OCI-LY3 (cell line): ENCODE measurements around the gene SLC49A4.

Experiments
- EZH2phosphoT487 ChIP-seq: fragments of 200-600 bp; shearing (Covaris generic); IDR thresholded peaks from 2 replicates; pipeline ENCODE4 v1.6.1; 2018; ENCODE audit warnings: antibody characterized with exemption, mixed run types, low read depth
- TF ChIP-seq, protein P1 (sequence below): fragments of 200-600, 300-600 bp; sonication (generic); IDR thresholded peaks from 2 replicates; pipeline ENCODE4 v1.5.1; 2014; ENCODE audit warnings: antibody characterized with exemption, low read length, low read depth

DNA sequence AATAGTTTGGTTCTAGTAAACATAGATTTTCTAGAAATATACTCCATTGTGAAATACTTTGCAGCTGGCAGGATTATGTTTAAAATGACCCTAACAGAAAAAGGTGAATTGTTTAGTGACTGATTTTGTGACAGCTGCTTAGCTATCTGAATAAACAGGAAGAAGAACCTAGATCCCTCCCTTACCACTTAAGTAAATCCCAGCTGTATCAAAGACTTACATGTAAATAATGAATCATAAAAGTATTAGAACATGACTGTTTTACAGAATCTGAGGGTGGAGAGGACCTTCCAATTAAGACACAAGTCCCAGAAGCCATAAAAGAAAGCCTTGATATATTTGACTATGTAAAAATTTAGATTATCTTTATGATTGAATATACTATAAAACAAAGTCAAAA lies 15.9 kb downstream of the SLC49A4 start:
- TF ChIP-seq, protein P1, sequence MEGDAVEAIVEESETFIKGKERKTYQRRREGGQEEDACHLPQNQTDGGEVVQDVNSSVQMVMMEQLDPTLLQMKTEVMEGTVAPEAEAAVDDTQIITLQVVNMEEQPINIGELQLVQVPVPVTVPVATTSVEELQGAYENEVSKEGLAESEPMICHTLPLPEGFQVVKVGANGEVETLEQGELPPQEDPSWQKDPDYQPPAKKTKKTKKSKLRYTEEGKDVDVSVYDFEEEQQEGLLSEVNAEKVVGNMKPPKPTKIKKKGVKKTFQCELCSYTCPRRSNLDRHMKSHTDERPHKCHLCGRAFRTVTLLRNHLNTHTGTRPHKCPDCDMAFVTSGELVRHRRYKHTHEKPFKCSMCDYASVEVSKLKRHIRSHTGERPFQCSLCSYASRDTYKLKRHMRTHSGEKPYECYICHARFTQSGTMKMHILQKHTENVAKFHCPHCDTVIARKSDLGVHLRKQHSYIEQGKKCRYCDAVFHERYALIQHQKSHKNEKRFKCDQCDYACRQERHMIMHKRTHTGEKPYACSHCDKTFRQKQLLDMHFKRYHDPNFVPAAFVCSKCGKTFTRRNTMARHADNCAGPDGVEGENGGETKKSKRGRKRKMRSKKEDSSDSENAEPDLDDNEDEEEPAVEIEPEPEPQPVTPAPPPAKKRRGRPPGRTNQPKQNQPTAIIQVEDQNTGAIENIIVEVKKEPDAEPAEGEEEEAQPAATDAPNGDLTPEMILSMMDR, result no peak
- no peak for TF ChIP-seq EZH2phosphoT487
